ENCODE data around the gene NUP214. TPM values are rescaled to one million over a fixed set of nuclear protein-coding genes. Genes with fewer than 3 reads are reported as not detected.
"Not testable (repeated sequence)": the region's sequence is repeated elsewhere in the genome, so short reads cannot be mapped to it uniquely, and the experiment has no call there.

Gene NUP214
- total RNA-seq, 1 donor from 2014 or later, result 52.1 TPM

GRCh38 chr9:131160416-131161112 is 35.2 kb downstream of the NUP214 start:
- no peak for DNase-seq (ENCODE audit: low spot score)

- no peak for DNase-seq (ENCODE audit: low spot score)
These were observed 36.2 kb downstream of the NUP214 start for GRCh38 chr9:131161585-131161984.

GRCh38 chr9:131162886-131163285 is 37.5 kb downstream of the NUP214 start:
- no peak for DNase-seq (ENCODE audit: low spot score)

- DNase-seq (ENCODE audit: low spot score), result no peak
These were observed 40.1 kb downstream of the NUP214 start for GRCh38 chr9:131165523-131165922.

GRCh38 chr9:131167146-131167692 is 41.8 kb downstream of the NUP214 start:
- DNase-seq (ENCODE audit: low spot score), result no peak

- no peak for DNase-seq (ENCODE audit: low spot score)
These were observed 42.5 kb downstream of the NUP214 start for GRCh38 chr9:131167936-131168335.

GRCh38 chr9:131169563-131170240 is 44.3 kb downstream of the NUP214 start:
- DNase-seq (ENCODE audit: low spot score), result no peak

- no peak for DNase-seq (ENCODE audit: low spot score)
These were observed 48.6 kb downstream of the NUP214 start for GRCh38 chr9:131173995-131174394.

- DNase-seq (ENCODE audit: low spot score), result no peak
These were observed 49.4 kb downstream of the NUP214 start for GRCh38 chr9:131174681-131175239.

GRCh38 chr9:131177898-131178297 is 52.5 kb downstream of the NUP214 start:
- DNase-seq (ENCODE audit: low spot score), result no peak

- peak; percentile 54 for DNase-seq (ENCODE audit: low spot score)
These were observed 53.0 kb downstream of the NUP214 start for GRCh38 chr9:131178382-131178781.

GRCh38 chr9:131178926-131179325 is 53.5 kb downstream of the NUP214 start:
- no peak for DNase-seq (ENCODE audit: low spot score)

GRCh38 chr9:131179561-131180219 is 54.3 kb downstream of the NUP214 start:
- no peak for DNase-seq (ENCODE audit: low spot score)

- DNase-seq (ENCODE audit: low spot score), result peak; percentile 17
These were observed 55.1 kb downstream of the NUP214 start for GRCh38 chr9:131180454-131180853.

- no peak for DNase-seq (ENCODE audit: low spot score)
These were observed 55.8 kb downstream of the NUP214 start for GRCh38 chr9:131181091-131181681.

- no peak for DNase-seq (ENCODE audit: low spot score)
These were observed 60.5 kb downstream of the NUP214 start for GRCh38 chr9:131185924-131186323.

- DNase-seq (ENCODE audit: low spot score), result no peak
These were observed 61.2 kb downstream of the NUP214 start for GRCh38 chr9:131186622-131187021.

- no peak for DNase-seq (ENCODE audit: low spot score)
These were observed 62.6 kb downstream of the NUP214 start for GRCh38 chr9:131187957-131188356.

- no peak for DNase-seq (ENCODE audit: low spot score)
These were observed 63.6 kb downstream of the NUP214 start for GRCh38 chr9:131188976-131189375.

- no peak for DNase-seq (ENCODE audit: low spot score)
These were observed 64.8 kb downstream of the NUP214 start for GRCh38 chr9:131190191-131190590.

- DNase-seq (ENCODE audit: low spot score), result not testable (repeated sequence)
These were observed 65.6 kb downstream of the NUP214 start for GRCh38 chr9:131191032-131191431.

- no peak for DNase-seq (ENCODE audit: low spot score)
These were observed 66.5 kb downstream of the NUP214 start for GRCh38 chr9:131191857-131192256.

Measured in mucosa of gallbladder (tissue), 1 donor.